K562 (cell line): ENCODE data around the gene CACTIN. TPM values are rescaled to one million over a fixed set of nuclear protein-coding genes. Genes with fewer than 3 reads are reported as not detected.

ENCODE experiments used
- ARNT ChIP-seq, 2 experiments: fragments of 450-650 bp; IDR thresholded peaks; 2 replicates each; pipeline ENCODE4 v1.6.1; 2016; ENCODE audit warnings: mild to moderate bottlenecking in 1 of 2
- ELK3 ChIP-seq: fragments of 450-650 bp; formaldehyde crosslinking; IDR thresholded peaks from 2 replicates; pipeline ENCODE4 v1.4.0; 2020; ENCODE audit warnings: mild to moderate bottlenecking
- GTF2A2 ChIP-seq: IDR thresholded peaks from 2 replicates; pipeline ENCODE4 v1.6.1; 2016; ENCODE audit warnings: mild to moderate bottlenecking, missing genetic modification characterization, missing compliant biosample characterization
- GTF2E2 ChIP-seq: fragments of 200-800 bp; sonication (Bioruptor generic); IDR thresholded peaks from 2 replicates; pipeline ENCODE4 v1.6.1; 2016; ENCODE audit warnings: missing genetic modification characterization, missing compliant biosample characterization
- MEIS2 ChIP-seq: fragments of 450-650 bp; IDR thresholded peaks from 2 replicates; pipeline ENCODE4 v1.6.1; 2014; ENCODE audit warnings: mild to moderate bottlenecking; ENCODE audit not compliant: partially characterized antibody
- NFIC ChIP-seq: fragments of 450-650 bp; IDR thresholded peaks from 2 replicates; pipeline ENCODE4 v1.6.1; 2017; ENCODE audit warnings: mild to moderate bottlenecking, inconsistent platforms
- PHTF2 ChIP-seq: fragments of 250-450 bp; sonication (Bioruptor Pico); IDR thresholded peaks from 2 replicates; pipeline ENCODE4 v1.5.0; 2021; ENCODE audit warnings: mild to moderate bottlenecking
- POLR3A ChIP-seq: IDR thresholded peaks from 2 replicates; pipeline ENCODE4 v1.6.1; 2011; ENCODE audit warnings: borderline replicate concordance, mild to moderate bottlenecking, moderate library complexity; ENCODE audit not compliant: insufficient read length, insufficient read depth; ENCODE audit errors: extremely low read depth
- SMARCA4 ChIP-seq: fragments of 450-650 bp; IDR thresholded peaks from 2 replicates; pipeline ENCODE4 v1.6.1; 2016
- THAP12 ChIP-seq: fragments of 250-450 bp; sonication (Bioruptor Pico); IDR thresholded peaks from 2 replicates; pipeline ENCODE4 v1.9.0; 2021; ENCODE audit warnings: mild to moderate bottlenecking, inconsistent platforms
- USF1 ChIP-seq: sonication (generic); formaldehyde crosslinking; IDR thresholded peaks from 2 replicates; pipeline ENCODE4 v1.9.0; 2022; ENCODE audit warnings: mild to moderate bottlenecking, missing genetic modification reagents
- ZFP36 ChIP-seq: fragments of 150-350 bp; IDR thresholded peaks from 2 replicates; pipeline ENCODE4 v1.6.1; 2018; ENCODE audit warnings: low read length, low read depth; ENCODE audit not compliant: partially characterized antibody
- ZNF197 ChIP-seq: fragments of 200-800 bp; sonication (Bioruptor generic); IDR thresholded peaks from 2 replicates; pipeline ENCODE4 v1.6.1; 2016; ENCODE audit warnings: low read depth, missing genetic modification characterization, missing compliant biosample characterization
- ZNF274 ChIP-seq: IDR thresholded peaks from 2 replicates; pipeline ENCODE4 v1.6.1; 2011; ENCODE audit warnings: low read depth, mild to moderate bottlenecking, low read length, moderate library complexity, borderline replicate concordance
- ZNF347 ChIP-seq: fragments of 450-650 bp; formaldehyde crosslinking; IDR thresholded peaks from 2 replicates; pipeline ENCODE4 v1.4.0; 2020; ENCODE audit warnings: low read depth, mild to moderate bottlenecking, moderate library complexity
- polyA plus RNA-seq, 8 experiments: library from polyadenylated mRNA; depleted of rRNA in 4 of 8; stranded (reverse) in 5 of 8; unstranded in 3 of 8; fragments of >200 nt; fragmentation: Nextera tagmentation in 2 of 8; fragmentation: Illumina TruSeq in 1 of 8; extraction: Ambion mirVana in 2 of 8; extraction: Trizol in 1 of 8; gene quantifications; 2 replicates each; pipeline versions ENCODE4 v1.2.1 to v1.2.3, GENCODE V29; 2011 to 2014; ENCODE audit warnings: inconsistent platforms in 1 of 8, missing spikeins in 1 of 8
- total RNA-seq, 7 experiments: library from RNA; depleted of rRNA in 6 of 7; stranded (reverse); fragments of >200 nt in 6 of 7; fragmentation: Illumina TruSeq in 2 of 7; extraction: Trizol in 2 of 7; gene quantifications; 2 replicates each; pipeline versions ENCODE4 v1.2.1 to v1.2.3, GENCODE V29; 2011 to 2021; ENCODE audit warnings: low replicate concordance in 1 of 7
- TF ChIP-seq, protein P1 (sequence below): fragments of 250-450 bp; sonication (Bioruptor Pico); IDR thresholded peaks from 2 replicates; pipeline ENCODE4 v1.5.0; 2021; ENCODE audit warnings: mild to moderate bottlenecking, borderline replicate concordance
- TF ChIP-seq, protein P2 (sequence below), 2 experiments: fragments of 450-650 bp; conservative IDR thresholded peaks; 2 replicates each; pipeline ENCODE4 v1.6.1; 2017; ENCODE audit warnings: mild to moderate bottlenecking in 2 of 2, moderate library complexity in 2 of 2

CACTIN gene
- total and polyA plus RNA-seq, 9 of the 15 experiments (the other 6 are each of a cell fraction or from before 2014, with no cell fraction given), result 0.15 to 49.2 (median 15.0) TPM

- 0 out of 2 replicates have a peak, but pooled peaks have one; percentile 35 for TF ChIP-seq USF1 (CRISPR knock-in tag)
- TF ChIP-seq, protein P1, sequence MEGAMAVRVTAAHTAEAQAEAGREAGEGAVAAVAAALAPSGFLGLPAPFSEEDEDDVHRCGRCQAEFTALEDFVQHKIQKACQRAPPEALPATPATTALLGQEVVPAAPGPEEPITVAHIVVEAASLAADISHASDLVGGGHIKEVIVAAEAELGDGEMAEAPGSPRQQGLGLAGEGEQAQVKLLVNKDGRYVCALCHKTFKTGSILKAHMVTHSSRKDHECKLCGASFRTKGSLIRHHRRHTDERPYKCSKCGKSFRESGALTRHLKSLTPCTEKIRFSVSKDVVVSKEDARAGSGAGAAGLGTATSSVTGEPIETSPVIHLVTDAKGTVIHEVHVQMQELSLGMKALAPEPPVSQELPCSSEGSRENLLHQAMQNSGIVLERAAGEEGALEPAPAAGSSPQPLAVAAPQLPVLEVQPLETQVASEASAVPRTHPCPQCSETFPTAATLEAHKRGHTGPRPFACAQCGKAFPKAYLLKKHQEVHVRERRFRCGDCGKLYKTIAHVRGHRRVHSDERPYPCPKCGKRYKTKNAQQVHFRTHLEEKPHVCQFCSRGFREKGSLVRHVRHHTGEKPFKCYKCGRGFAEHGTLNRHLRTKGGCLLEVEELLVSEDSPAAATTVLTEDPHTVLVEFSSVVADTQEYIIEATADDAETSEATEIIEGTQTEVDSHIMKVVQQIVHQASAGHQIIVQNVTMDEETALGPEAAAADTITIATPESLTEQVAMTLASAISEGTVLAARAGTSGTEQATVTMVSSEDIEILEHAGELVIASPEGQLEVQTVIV (CRISPR knock-in tag), result no peak
- no peak for TF ChIP-seq ARNT (IDR thresholded peaks at IDR 0.05)
- TF ChIP-seq ZNF347 (CRISPR knock-in tag), result no peak
- no peak for TF ChIP-seq GTF2E2 (tag)
- TF ChIP-seq THAP12 (CRISPR knock-in tag), result peak; percentile 7; the same call in 1 of the 2 replicates
- TF ChIP-seq ZNF274, result no peak
- TF ChIP-seq PHTF2 (CRISPR knock-in tag), result no peak
- 0 out of 2 replicates have a peak, but pooled peaks have one; percentile 10 for TF ChIP-seq NFIC
- no peak for TF ChIP-seq MEIS2
- TF ChIP-seq POLR3A, result no peak
- no peak for TF ChIP-seq GTF2A2
- TF ChIP-seq SMARCA4, result no peak
- TF ChIP-seq ZFP36, result peak; percentile 41
- TF ChIP-seq, protein P2, sequence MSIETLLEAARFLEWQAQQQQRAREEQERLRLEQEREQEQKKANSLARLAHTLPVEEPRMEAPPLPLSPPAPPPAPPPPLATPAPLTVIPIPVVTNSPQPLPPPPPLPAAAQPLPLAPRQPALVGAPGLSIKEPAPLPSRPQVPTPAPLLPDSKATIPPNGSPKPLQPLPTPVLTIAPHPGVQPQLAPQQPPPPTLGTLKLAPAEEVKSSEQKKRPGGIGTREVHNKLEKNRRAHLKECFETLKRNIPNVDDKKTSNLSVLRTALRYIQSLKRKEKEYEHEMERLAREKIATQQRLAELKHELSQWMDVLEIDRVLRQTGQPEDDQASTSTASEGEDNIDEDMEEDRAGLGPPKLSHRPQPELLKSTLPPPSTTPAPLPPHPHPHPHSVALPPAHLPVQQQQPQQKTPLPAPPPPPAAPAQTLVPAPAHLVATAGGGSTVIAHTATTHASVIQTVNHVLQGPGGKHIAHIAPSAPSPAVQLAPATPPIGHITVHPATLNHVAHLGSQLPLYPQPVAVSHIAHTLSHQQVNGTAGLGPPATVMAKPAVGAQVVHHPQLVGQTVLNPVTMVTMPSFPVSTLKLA (conservative IDR thresholded peaks at IDR 0.05), result no peak; a peak in 1 of 4 replicates
- TF ChIP-seq ELK3 (CRISPR knock-in tag), result no peak
- TF ChIP-seq ZNF197 (CRISPR knock-in tag), result no peak
Observed at GRCh38 chr19:3618144-3618810, 8.3 kb downstream of the CACTIN start (continued).
